ENCODE data around the gene HPN.

HPN gene

GRCh38 chr19:35058370-35058769, 16.8 kb downstream of the HPN start:
- no peak overlapping the region for H3K4me2 ChIP-seq (ENCODE audit: low read length)
- no peaks in the 10 kb centered on the region for H3K4me1 ChIP-seq (ENCODE audit: control insufficient read depth, low read length)
- TF ChIP-seq CTCF (IDR thresholded peaks at IDR 0.05; ENCODE audit: low read depth, low read length, poor library complexity, severe bottlenecking), result no peak
- no peak for TF ChIP-seq EZH2phosphoT487 (IDR thresholded peaks at IDR 0.05; ENCODE audit: borderline replicate concordance, low read length)
- no peak overlapping the region for H3K4me3 ChIP-seq (ENCODE audit: low read length)
- no peak overlapping the region for H3K27ac ChIP-seq (ENCODE audit: low read depth, low read length)
- no peaks in the 10 kb centered on the region for H3K9me3 ChIP-seq (ENCODE audit: control insufficient read depth, insufficient read depth, low read length)
- no peaks in the 10 kb centered on the region for H3K36me3 ChIP-seq (ENCODE audit: control insufficient read depth, low read length)
- H3K9me2 ChIP-seq (replicated peaks; ENCODE audit: control insufficient read depth, low read length), result no peaks in the 10 kb centered on the region
- no peaks in the 10 kb centered on the region for H3K79me2 ChIP-seq (ENCODE audit: control insufficient read depth, low read length)
- no peaks in the 10 kb centered on the region for H4K20me1 ChIP-seq (ENCODE audit: control insufficient read depth, insufficient read depth, low read depth, low read length)
- peaks cover 21% of the 10 kb centered on the region for H3K27me3 ChIP-seq (ENCODE audit: control insufficient read depth, low read length)
- no peaks in the 10 kb centered on the region for H3F3A ChIP-seq (ENCODE audit: control insufficient read depth, insufficient read depth)

DNA sequence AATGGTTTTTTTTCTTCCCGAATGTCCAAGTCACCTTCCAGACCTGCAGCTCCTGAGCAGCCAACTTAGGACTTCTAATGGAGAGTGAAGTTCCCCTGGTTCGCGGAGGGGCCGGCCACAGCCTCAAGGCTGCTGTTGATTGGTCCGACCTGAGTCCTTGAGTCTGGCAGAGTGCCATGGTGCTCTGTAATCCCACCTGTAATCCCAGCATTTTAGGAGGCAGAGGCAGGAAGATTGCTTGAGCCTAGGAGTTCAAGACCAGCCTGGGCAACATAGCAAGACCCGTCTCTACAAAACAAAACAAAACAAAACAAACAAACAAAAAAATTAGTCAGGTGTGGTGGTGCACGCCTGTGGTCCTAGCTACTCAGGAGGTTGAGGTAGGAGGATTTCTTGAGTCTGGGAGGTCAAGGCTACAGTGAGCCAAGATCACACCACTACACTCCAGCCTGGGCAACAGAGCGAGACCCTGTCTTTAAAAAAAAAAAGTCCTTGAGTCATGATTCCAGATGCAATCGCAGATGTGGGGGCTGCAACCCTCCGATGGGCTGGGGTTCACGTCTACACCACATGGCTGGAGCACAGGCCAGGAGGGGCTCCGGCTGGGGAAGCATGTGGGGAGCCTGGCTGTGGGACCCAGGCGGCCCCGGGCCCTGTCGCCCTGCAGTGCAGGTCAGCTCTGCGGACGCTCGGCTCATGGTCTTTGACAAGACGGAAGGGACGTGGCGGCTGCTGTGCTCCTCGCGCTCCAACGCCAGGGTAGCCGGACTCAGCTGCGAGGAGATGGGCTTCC, 17.7 kb downstream of the HPN start:
- H3K4me3 ChIP-seq (ENCODE audit: low read length), result no peak overlapping the region
- TF ChIP-seq CTCF (IDR thresholded peaks at IDR 0.05; ENCODE audit: low read depth, low read length, poor library complexity, severe bottlenecking), result no peak
- TF ChIP-seq EZH2phosphoT487 (IDR thresholded peaks at IDR 0.05; ENCODE audit: borderline replicate concordance, low read length), result no peak
- H3F3A ChIP-seq (ENCODE audit: control insufficient read depth, insufficient read depth), result no peaks in the 10 kb centered on the region
- no peaks in the 10 kb centered on the region for H3K4me1 ChIP-seq (ENCODE audit: control insufficient read depth, low read length)
- H3K9me3 ChIP-seq (ENCODE audit: control insufficient read depth, insufficient read depth, low read length), result no peaks in the 10 kb centered on the region
- H3K27me3 ChIP-seq (ENCODE audit: control insufficient read depth, low read length), result peaks cover 24% of the 10 kb centered on the region
- H3K9me2 ChIP-seq (replicated peaks; ENCODE audit: control insufficient read depth, low read length), result no peaks in the 10 kb centered on the region
- no peaks in the 10 kb centered on the region for H4K20me1 ChIP-seq (ENCODE audit: control insufficient read depth, insufficient read depth, low read depth, low read length)
- H3K4me2 ChIP-seq (ENCODE audit: low read length), result no peak overlapping the region
- H3K79me2 ChIP-seq (ENCODE audit: control insufficient read depth, low read length), result no peaks in the 10 kb centered on the region
- H3K36me3 ChIP-seq (ENCODE audit: control insufficient read depth, low read length), result no peaks in the 10 kb centered on the region
- H3K27ac ChIP-seq (ENCODE audit: low read depth, low read length), result no peak overlapping the region

DNA sequence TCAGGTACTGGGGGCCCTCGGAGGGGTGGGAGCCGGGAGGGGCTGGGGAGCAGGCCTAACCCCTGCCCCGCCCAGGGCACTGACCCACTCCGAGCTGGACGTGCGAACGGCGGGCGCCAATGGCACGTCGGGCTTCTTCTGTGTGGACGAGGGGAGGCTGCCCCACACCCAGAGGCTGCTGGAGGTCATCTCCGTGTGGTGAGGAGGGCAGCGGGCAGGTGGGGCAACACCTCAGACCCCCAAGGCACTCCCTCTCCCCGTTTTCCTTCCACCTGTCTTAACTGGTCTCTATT, 18.2 kb downstream of the HPN start:
- no peaks in the 10 kb centered on the region for H3K9me3 ChIP-seq (ENCODE audit: control insufficient read depth, insufficient read depth, low read length)
- H3K79me2 ChIP-seq (ENCODE audit: control insufficient read depth, low read length), result no peaks in the 10 kb centered on the region
- H3K4me1 ChIP-seq (ENCODE audit: control insufficient read depth, low read length), result no peaks in the 10 kb centered on the region
- no peaks in the 10 kb centered on the region for H3K9me2 ChIP-seq (replicated peaks; ENCODE audit: control insufficient read depth, low read length)
- TF ChIP-seq EZH2phosphoT487 (IDR thresholded peaks at IDR 0.05; ENCODE audit: borderline replicate concordance, low read length) (no peak), CTCF (IDR thresholded peaks at IDR 0.05; ENCODE audit: low read depth, low read length, poor library complexity, severe bottlenecking) (no peak)
- no peaks in the 10 kb centered on the region for H4K20me1 ChIP-seq (ENCODE audit: control insufficient read depth, insufficient read depth, low read depth, low read length)
- H3K4me3 ChIP-seq (ENCODE audit: low read length), result no peak overlapping the region
- no peaks in the 10 kb centered on the region for H3F3A ChIP-seq (ENCODE audit: control insufficient read depth, insufficient read depth)
- H3K27ac ChIP-seq (ENCODE audit: low read depth, low read length), result no peak overlapping the region
- H3K36me3 ChIP-seq (ENCODE audit: control insufficient read depth, low read length), result no peaks in the 10 kb centered on the region
- H3K4me2 ChIP-seq (ENCODE audit: low read length), result no peak overlapping the region
- H3K27me3 ChIP-seq (ENCODE audit: control insufficient read depth, low read length), result peaks cover 21% of the 10 kb centered on the region

Data from DOHH2 (cell line).